ENCODE measurements around the gene CXXC1. TPM values are rescaled to one million over a fixed set of nuclear protein-coding genes. Genes with fewer than 3 reads are reported as not detected.
A peak's percentile ranks its signal among the peaks of the same experiment; 100 is the strongest.

CXXC1 gene
- total and polyA plus RNA-seq, 2 of the 13 experiments (the other 11 are each of a cell fraction or from before 2014, with no cell fraction given): 32.9 to 39.0 TPM

- TF ChIP-seq ZNF777 (CRISPR knock-in tag; IDR thresholded peaks at IDR 0.05): no peak
- TF ChIP-seq PRMT3 (CRISPR knock-in tag; IDR thresholded peaks at IDR 0.05; ENCODE audit: borderline replicate concordance, low read depth): no peak
- no peak for TF ChIP-seq PCBP2 (optimal IDR thresholded peaks at IDR 0.05; ENCODE audit: low read depth, low read length, poor library complexity, severe bottlenecking)
- TF ChIP-seq, protein P1, sequence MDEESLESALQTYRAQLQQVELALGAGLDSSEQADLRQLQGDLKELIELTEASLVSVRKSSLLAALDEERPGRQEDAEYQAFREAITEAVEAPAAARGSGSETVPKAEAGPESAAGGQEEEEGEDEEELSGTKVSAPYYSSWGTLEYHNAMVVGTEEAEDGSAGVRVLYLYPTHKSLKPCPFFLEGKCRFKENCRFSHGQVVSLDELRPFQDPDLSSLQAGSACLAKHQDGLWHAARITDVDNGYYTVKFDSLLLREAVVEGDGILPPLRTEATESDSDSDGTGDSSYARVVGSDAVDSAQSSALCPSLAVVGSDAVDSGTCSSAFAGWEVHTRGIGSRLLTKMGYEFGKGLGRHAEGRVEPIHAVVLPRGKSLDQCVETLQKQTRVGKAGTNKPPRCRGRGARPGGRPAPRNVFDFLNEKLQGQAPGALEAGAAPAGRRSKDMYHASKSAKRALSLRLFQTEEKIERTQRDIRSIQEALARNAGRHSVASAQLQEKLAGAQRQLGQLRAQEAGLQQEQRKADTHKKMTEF (CRISPR knock-in tag; IDR thresholded peaks at IDR 0.05): peak; percentile 64; the same call in 1 of the 2 replicates
- no peak for TF ChIP-seq KLF13 (CRISPR knock-in tag; IDR thresholded peaks at IDR 0.05)
- TF ChIP-seq HOXA3 (CRISPR knock-in tag; IDR thresholded peaks at IDR 0.05): 0 out of 2 replicates have a peak, but pooled peaks have one; percentile 42
- TF ChIP-seq TFAP4 (IDR thresholded peaks at IDR 0.05; ENCODE audit: borderline replicate concordance, low read depth): peak; percentile 73; the same call in 1 of the 2 replicates
- TF ChIP-seq, protein P2, sequence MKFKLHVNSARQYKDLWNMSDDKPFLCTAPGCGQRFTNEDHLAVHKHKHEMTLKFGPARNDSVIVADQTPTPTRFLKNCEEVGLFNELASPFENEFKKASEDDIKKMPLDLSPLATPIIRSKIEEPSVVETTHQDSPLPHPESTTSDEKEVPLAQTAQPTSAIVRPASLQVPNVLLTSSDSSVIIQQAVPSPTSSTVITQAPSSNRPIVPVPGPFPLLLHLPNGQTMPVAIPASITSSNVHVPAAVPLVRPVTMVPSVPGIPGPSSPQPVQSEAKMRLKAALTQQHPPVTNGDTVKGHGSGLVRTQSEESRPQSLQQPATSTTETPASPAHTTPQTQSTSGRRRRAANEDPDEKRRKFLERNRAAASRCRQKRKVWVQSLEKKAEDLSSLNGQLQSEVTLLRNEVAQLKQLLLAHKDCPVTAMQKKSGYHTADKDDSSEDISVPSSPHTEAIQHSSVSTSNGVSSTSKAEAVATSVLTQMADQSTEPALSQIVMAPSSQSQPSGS (CRISPR knock-in tag; IDR thresholded peaks at IDR 0.05): peak; percentile 47; the same call in 1 of the 2 replicates
- TF ChIP-seq IRX3 (CRISPR knock-in tag; IDR thresholded peaks at IDR 0.05; ENCODE audit: borderline replicate concordance, low read depth): no peak
- TF ChIP-seq POLR2G (IDR thresholded peaks at IDR 0.05; ENCODE audit: low read depth, low read length): peak; percentile 74
- peak; percentile 86 for TF ChIP-seq GABPA (IDR thresholded peaks at IDR 0.05; ENCODE audit: low read depth, low read length)
- peak; percentile 95 for TF ChIP-seq GABPA (CRISPR knock-in tag; IDR thresholded peaks at IDR 0.05; ENCODE audit: low read depth)
- no peak for TF ChIP-seq ZFP62 (CRISPR knock-in tag; IDR thresholded peaks at IDR 0.05)
- TF ChIP-seq REL (CRISPR knock-in tag; conservative IDR thresholded peaks at IDR 0.05): no peak
- no peak for TF ChIP-seq NFE2L1 (CRISPR knock-in tag; IDR thresholded peaks at IDR 0.05; ENCODE audit: borderline replicate concordance)
- no peak for TF ChIP-seq HNF4A (CRISPR knock-in tag; IDR thresholded peaks at IDR 0.05)
- no peak for TF ChIP-seq EZH2 (conservative IDR thresholded peaks at IDR 0.05; ENCODE audit: low read depth, low read length)
- no peak for TF ChIP-seq ZNF441 (CRISPR knock-in tag; IDR thresholded peaks at IDR 0.05; ENCODE audit: borderline replicate concordance)
- TF ChIP-seq, protein P3, sequence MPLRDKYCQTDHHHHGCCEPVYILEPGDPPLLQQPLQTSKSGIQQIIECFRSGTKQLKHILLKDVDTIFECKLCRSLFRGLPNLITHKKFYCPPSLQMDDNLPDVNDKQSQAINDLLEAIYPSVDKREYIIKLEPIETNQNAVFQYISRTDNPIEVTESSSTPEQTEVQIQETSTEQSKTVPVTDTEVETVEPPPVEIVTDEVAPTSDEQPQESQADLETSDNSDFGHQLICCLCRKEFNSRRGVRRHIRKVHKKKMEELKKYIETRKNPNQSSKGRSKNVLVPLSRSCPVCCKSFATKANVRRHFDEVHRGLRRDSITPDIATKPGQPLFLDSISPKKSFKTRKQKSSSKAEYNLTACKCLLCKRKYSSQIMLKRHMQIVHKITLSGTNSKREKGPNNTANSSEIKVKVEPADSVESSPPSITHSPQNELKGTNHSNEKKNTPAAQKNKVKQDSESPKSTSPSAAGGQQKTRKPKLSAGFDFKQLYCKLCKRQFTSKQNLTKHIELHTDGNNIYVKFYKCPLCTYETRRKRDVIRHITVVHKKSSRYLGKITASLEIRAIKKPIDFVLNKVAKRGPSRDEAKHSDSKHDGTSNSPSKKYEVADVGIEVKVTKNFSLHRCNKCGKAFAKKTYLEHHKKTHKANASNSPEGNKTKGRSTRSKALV (CRISPR knock-in tag; IDR thresholded peaks at IDR 0.05): no peak
- TF ChIP-seq, protein P4, sequence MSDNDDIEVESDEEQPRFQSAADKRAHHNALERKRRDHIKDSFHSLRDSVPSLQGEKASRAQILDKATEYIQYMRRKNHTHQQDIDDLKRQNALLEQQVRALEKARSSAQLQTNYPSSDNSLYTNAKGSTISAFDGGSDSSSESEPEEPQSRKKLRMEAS (IDR thresholded peaks at IDR 0.05): 0 out of 2 replicates have a peak, but pooled peaks have one; percentile 15
- no peak for TF ChIP-seq ISX (CRISPR knock-in tag; conservative IDR thresholded peaks at IDR 0.05)
- TF ChIP-seq ZBTB25 (CRISPR knock-in tag; IDR thresholded peaks at IDR 0.05): no peak
- peak; percentile 97; the same call in 1 of the 2 replicates for TF ChIP-seq SIN3A (IDR thresholded peaks at IDR 0.05; ENCODE audit: borderline replicate concordance, low read depth, low read length)
- TF ChIP-seq ZNF619 (CRISPR knock-in tag; IDR thresholded peaks at IDR 0.05): no peak; the same call in 1 of the 2 replicates
- TF ChIP-seq PHF8 (CRISPR knock-in tag; IDR thresholded peaks at IDR 0.05): peak; percentile 72
Observed at GRCh38 chr18:50266248-50266704, 21.2 kb downstream of the CXXC1 start, which contains the start of gene CFAP53 (continued).
